ENCODE results near the gene MAGIX. TPM values are rescaled to one million over a fixed set of nuclear protein-coding genes. Genes with fewer than 3 reads are reported as not detected.
"Not testable (repeated sequence)": the region's sequence is repeated elsewhere in the genome, so short reads cannot be mapped to it uniquely, and the experiment has no call there.

The MAGIX gene
- polyA plus RNA-seq, 3 donors = 1.1 to 2.0 (median 1.5) TPM

DNA sequence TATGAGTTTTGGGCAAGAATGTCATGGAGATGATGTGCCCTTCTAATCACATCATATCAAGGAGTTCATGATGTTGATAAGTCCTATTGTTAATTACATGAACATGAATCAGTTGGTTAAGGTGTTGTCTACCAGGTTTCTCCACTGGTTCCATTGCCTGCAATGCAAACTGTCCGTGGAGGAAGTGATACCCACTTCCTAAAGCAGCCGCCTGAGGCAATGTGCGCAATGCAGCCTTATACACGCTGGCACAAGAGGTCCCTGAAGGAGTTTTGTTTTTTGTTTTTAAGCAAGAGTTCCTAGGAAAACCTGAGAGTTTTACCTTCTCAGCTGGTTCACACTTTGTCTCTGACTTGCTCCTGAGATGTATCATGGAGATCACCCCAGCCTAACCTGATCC is 33.1 kb upstream of the MAGIX start:
- Mint-ChIP-seq H3K4me1 (peaks cover 6% of the 10 kb centered on the region), H3K27ac (peak overlapping the region in 1 of 7 donors; percentile 15), H3K27me3 (ENCODE audit: low read depth in 3 of 3) (no peaks in the 10 kb centered on the region), H3K36me3 (no peaks in the 10 kb centered on the region), H3K4me3 (no peak overlapping the region), H3K9me3 (peaks cover 0 to 16% (median 0%) of the 10 kb centered on the region in 7 donors)
- H3K27me3 ChIP-seq (ENCODE audit: control insufficient read depth in 2 of 2, insufficient read depth in 2 of 2, low read length in 2 of 2) = no peaks in the 10 kb centered on the region
- WGBS (ENCODE audit: insufficient coverage) = no CpG with 5 or more reads among the region's 4 CpGs
- H3K79me2 ChIP-seq (ENCODE audit: insufficient read depth, low read length) = no peaks in the 10 kb centered on the region
- no peaks in the 10 kb centered on the region for H3K9me3 ChIP-seq (replicated peaks in 1 of 2; ENCODE audit: control insufficient read depth in 1 of 2, insufficient read depth in 1 of 2, low read length in 2 of 2)
- peaks cover 5 to 6% of the 10 kb centered on the region in 2 donors for H3K4me1 ChIP-seq (ENCODE audit: control insufficient read depth in 1 of 2, insufficient read depth in 2 of 2, low read length in 2 of 2)
- no peak overlapping the region for H3K27ac ChIP-seq (ENCODE audit: low read depth in 1 of 2, low read length in 2 of 2)
- peak overlapping the region; percentile 29 for H3K4me2 ChIP-seq (replicated peaks; ENCODE audit: extremely low read depth, low read length, poor library complexity, severe bottlenecking)
- peak overlapping the region; percentile 33 for H2AFZ ChIP-seq (ENCODE audit: insufficient read depth, low read depth, low read length, poor library complexity, severe bottlenecking)
- intact Hi-C loops (cut with micrococcal nuclease) = no loop called here
- H4K20me1 ChIP-seq (ENCODE audit: insufficient read depth, low read length) = no peaks in the 10 kb centered on the region
- H3K36me3 ChIP-seq (replicated peaks in 1 of 2; ENCODE audit: control insufficient read depth in 1 of 2, insufficient read depth in 2 of 2, low read length in 2 of 2) = no peaks in the 10 kb centered on the region
- no peak overlapping the region for H3K4me3 ChIP-seq (replicated peaks in 1 of 3; ENCODE audit: low read depth in 2 of 3, low read length in 3 of 3)
- no peak overlapping the region for H3K9ac ChIP-seq (ENCODE audit: insufficient read depth, low read length, poor library complexity, severe bottlenecking)
- peak; percentile 15 to 34 (median 32) for DNase-seq
- TF ChIP-seq, protein P1, sequence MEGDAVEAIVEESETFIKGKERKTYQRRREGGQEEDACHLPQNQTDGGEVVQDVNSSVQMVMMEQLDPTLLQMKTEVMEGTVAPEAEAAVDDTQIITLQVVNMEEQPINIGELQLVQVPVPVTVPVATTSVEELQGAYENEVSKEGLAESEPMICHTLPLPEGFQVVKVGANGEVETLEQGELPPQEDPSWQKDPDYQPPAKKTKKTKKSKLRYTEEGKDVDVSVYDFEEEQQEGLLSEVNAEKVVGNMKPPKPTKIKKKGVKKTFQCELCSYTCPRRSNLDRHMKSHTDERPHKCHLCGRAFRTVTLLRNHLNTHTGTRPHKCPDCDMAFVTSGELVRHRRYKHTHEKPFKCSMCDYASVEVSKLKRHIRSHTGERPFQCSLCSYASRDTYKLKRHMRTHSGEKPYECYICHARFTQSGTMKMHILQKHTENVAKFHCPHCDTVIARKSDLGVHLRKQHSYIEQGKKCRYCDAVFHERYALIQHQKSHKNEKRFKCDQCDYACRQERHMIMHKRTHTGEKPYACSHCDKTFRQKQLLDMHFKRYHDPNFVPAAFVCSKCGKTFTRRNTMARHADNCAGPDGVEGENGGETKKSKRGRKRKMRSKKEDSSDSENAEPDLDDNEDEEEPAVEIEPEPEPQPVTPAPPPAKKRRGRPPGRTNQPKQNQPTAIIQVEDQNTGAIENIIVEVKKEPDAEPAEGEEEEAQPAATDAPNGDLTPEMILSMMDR (IDR thresholded peaks at IDR 0.05) = no peak

DNA sequence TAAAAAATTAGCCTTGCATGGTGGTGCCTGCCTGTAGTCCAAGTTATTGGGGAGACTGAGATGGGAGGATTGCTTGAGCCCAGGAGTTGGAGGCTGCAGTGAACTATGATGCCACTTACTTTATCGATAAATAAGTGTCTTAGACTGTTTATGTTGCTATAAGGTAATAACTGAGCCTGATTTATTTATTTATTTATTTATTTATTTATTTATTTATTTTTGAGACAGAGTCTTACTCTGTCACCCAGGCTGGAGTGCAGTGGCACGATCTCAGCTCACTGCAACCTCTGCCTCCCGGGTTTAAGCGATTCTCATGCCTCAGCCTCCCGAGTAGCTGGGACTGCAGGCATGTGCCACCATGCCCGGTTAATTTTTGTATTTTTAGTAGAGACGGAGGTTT is 30.3 kb upstream of the MAGIX start:
- H3K4me3 ChIP-seq (replicated peaks in 1 of 3; ENCODE audit: low read depth in 2 of 3, low read length in 3 of 3); H3K9me3 ChIP-seq (replicated peaks in 1 of 2; ENCODE audit: control insufficient read depth in 1 of 2, insufficient read depth in 1 of 2, low read length in 2 of 2); DNase-seq; H3K36me3 Mint-ChIP-seq; H3K4me3 Mint-ChIP-seq; intact Hi-C loops (cut with micrococcal nuclease); H3K4me1 ChIP-seq (ENCODE audit: control insufficient read depth in 1 of 2, insufficient read depth in 2 of 2, low read length in 2 of 2); H3K4me1 Mint-ChIP-seq; H3K36me3 ChIP-seq (replicated peaks in 1 of 2; ENCODE audit: control insufficient read depth in 1 of 2, insufficient read depth in 2 of 2, low read length in 2 of 2); H3K79me2 ChIP-seq (ENCODE audit: insufficient read depth, low read length); H3K27ac Mint-ChIP-seq; H3K27ac ChIP-seq (ENCODE audit: low read depth in 1 of 2, low read length in 2 of 2); H3K9ac ChIP-seq (ENCODE audit: insufficient read depth, low read length, poor library complexity, severe bottlenecking); H4K20me1 ChIP-seq (ENCODE audit: insufficient read depth, low read length); H3K27me3 ChIP-seq (ENCODE audit: control insufficient read depth in 2 of 2, insufficient read depth in 2 of 2, low read length in 2 of 2); H3K4me2 ChIP-seq (replicated peaks; ENCODE audit: extremely low read depth, low read length, poor library complexity, severe bottlenecking); H3K27me3 Mint-ChIP-seq (ENCODE audit: low read depth in 3 of 3); H2AFZ ChIP-seq (ENCODE audit: insufficient read depth, low read depth, low read length, poor library complexity, severe bottlenecking): not testable (repeated sequence)
- WGBS (ENCODE audit: insufficient coverage) = no CpG with 5 or more reads among the region's 7 CpGs
- peaks cover 0 to 23% (median 5%) of the 10 kb centered on the region in 7 donors for H3K9me3 Mint-ChIP-seq
